Left hindlimb (tissue), 1 donor: ENCODE results near the gene MSANTD1.

Experiments used
- DNase-seq: peaks from one replicate; pipeline ENCODE4 v3.0.0-alpha.2; 2018

The MSANTD1 gene

GRCh38 chr4:3266076-3266475 lies 17.1 kb downstream of the MSANTD1 start:
- no peak for DNase-seq

- peak; percentile 24 for DNase-seq
Measured at GRCh38 chr4:3267576-3268394, 18.8 kb downstream of the MSANTD1 start.

GRCh38 chr4:3268395-3269104 lies 19.6 kb downstream of the MSANTD1 start:
- no peak for DNase-seq

- DNase-seq, result no peak
Measured at GRCh38 chr4:3269105-3269927, 20.4 kb downstream of the MSANTD1 start.

- DNase-seq, result no peak
Measured at GRCh38 chr4:3269991-3270611, 21.1 kb downstream of the MSANTD1 start.

GRCh38 chr4:3271131-3271530 lies 22.2 kb downstream of the MSANTD1 start:
- DNase-seq, result no peak

GRCh38 chr4:3276986-3277385 lies 28.0 kb downstream of the MSANTD1 start:
- no peak for DNase-seq

GRCh38 chr4:3280466-3280865 lies 31.5 kb downstream of the MSANTD1 start:
- no peak for DNase-seq

GRCh38 chr4:3283483-3283882 lies 34.5 kb downstream of the MSANTD1 start:
- no peak for DNase-seq

- no peak for DNase-seq
Measured at GRCh38 chr4:3283916-3284315, 35.0 kb downstream of the MSANTD1 start.

GRCh38 chr4:3284734-3285557 lies 36.0 kb downstream of the MSANTD1 start:
- DNase-seq, result no peak

- no peak for DNase-seq
Measured at GRCh38 chr4:3285558-3286334, 36.8 kb downstream of the MSANTD1 start.

- no peak for DNase-seq
Measured at GRCh38 chr4:3286335-3287175, 37.6 kb downstream of the MSANTD1 start.

GRCh38 chr4:3287271-3287971 lies 38.5 kb downstream of the MSANTD1 start:
- no peak for DNase-seq

GRCh38 chr4:3287972-3288570 lies 39.1 kb downstream of the MSANTD1 start:
- DNase-seq, result no peak

GRCh38 chr4:3288571-3289094 lies 39.7 kb downstream of the MSANTD1 start:
- no peak for DNase-seq

- no peak for DNase-seq
Measured at GRCh38 chr4:3290476-3290875, 41.5 kb downstream of the MSANTD1 start.

- no peak for DNase-seq
Measured at GRCh38 chr4:3290889-3291321, 41.9 kb downstream of the MSANTD1 start.
